ENCODE measurements around the gene ADCY5.

ADCY5 gene

DNA sequence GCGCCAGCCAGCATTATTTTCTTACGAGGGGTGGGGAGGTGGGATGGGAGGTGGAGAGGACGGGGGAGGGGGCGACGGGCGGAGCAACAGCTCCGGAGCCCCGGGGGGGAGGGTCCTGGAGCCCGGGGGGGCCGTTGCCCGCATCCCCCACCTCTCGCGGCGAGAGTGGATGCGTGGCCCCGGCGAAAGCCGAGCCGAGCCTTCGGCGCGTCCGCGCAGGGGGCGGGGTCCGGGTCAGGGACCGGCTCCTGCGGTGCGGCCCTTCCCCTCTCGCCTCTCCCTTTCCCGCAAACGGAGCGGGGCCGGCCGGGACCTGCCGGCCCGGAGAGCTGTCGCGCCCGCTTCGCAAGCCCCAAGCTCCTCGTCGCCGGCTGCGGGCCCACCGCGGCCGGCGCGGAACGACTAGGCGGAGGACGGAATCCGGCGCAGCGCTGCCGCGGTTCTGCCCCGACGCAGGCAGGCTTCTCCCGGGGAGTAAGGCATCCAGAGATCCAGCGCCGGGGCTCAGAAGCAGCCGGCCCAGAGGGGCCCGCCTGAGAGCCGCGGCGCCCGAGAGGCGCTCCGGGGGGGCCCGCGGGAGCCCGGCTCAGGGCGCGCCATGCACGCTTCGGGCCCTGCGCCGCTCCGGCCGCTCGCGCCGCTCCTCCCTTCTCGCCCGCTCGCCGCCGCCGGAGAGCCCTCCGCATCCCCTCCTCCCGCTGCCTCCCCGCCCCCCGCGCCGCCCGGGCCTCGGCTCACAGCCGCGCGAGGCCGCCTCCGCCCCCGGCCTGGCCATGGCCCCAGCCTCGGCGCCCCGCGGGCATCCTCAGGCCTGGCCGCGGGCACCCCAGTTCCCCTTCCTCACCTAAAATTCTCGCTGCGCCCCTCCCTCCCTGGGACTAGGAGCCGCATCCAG, 459 bp upstream of the ADCY5 start:
- Mint-ChIP-seq H3K27ac (no peak overlapping the region), H3K27me3 (peaks cover 72% of the 10 kb centered on the region), H3K4me3 (peak overlapping the region; percentile 53), H3K36me3 (ENCODE audit: low read depth) (no peaks in the 10 kb centered on the region), H3K4me1 (ENCODE audit: low read depth) (no peaks in the 10 kb centered on the region), H3K9me3 (no peaks in the 10 kb centered on the region)
- intact Hi-C loops (cut with micrococcal nuclease), result loop anchor here (5.0 kb wide), 1 partner anchor 108 kb away; no protein-coding TSS in a partner anchor

DNA sequence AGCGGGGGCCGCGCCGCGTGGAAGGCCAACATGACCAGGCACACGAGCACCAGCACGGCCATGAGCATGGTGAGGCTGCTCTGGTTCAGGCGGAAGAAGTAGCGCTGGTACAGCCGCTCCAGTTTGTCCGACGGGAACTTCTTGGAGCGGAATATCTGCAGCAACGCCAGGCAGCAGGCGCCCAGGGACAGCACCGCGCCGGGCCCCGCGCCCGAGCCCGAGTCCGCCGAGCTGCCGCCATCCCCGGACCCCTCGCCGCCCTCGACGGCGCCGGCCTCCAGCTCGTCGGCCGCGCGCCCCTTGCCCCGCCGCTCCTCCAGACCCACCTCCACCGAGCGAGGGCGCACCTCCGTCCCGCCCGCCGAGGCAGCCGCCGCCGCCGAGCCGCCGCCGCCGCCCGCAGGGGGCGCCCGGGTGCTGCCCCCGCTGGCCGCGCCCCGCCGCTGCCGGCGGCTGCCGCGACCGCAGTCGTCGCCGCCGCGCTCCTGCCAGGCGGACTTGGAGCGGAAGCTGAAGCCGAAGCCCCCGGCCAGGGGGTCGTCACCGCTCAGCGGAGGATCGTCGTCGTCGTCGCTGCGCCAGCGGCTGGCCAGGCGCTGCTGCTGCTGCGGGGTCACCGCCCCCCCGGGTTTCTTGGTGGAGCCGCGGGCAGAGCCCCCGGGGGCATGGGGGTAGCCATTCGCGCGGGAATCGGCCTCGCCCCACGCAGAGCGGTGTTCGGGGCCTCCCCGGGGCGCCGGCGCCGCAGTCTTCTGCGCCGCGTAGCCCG, 957 bp downstream of the ADCY5 start:
- Mint-ChIP-seq H3K36me3 (ENCODE audit: low read depth) (no peaks in the 10 kb centered on the region), H3K4me3 (no peak overlapping the region), H3K9me3 (no peaks in the 10 kb centered on the region), H3K27ac (no peak overlapping the region), H3K27me3 (peaks cover 79% of the 10 kb centered on the region), H3K4me1 (ENCODE audit: low read depth) (no peaks in the 10 kb centered on the region)
- intact Hi-C loops (cut with micrococcal nuclease), result loop anchor here (5.0 kb wide), 1 partner anchor 109 kb away; no protein-coding TSS in a partner anchor

DNA sequence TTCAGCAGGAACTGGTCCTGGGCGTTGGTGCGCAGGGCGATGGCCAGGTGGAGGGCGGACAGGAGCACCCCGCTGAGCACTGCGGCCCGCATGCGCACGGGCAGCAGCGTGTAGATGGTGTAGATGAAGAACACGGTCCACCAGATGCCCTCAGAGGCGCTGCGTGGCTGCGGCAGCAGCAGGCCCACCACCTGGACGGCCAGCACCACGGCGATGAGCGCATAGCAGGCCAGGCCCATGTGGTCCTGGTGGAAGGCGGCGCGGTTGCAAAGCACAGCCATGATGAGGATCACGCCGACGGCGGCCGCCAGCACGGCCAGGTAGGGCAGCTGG, 1.5 kb downstream of the ADCY5 start:
- H3K9me3 Mint-ChIP-seq, result no peaks in the 10 kb centered on the region
- no peaks in the 10 kb centered on the region for H3K36me3 Mint-ChIP-seq (ENCODE audit: low read depth)
- intact Hi-C loops (cut with micrococcal nuclease), result loop anchor here (5.0 kb wide), 1 partner anchor 110 kb away; no protein-coding TSS in a partner anchor
- no peak overlapping the region for H3K27ac Mint-ChIP-seq
- peaks cover 80% of the 10 kb centered on the region for H3K27me3 Mint-ChIP-seq
- no peaks in the 10 kb centered on the region for H3K4me1 Mint-ChIP-seq (ENCODE audit: low read depth)
- H3K4me3 Mint-ChIP-seq, result no peak overlapping the region

DNA sequence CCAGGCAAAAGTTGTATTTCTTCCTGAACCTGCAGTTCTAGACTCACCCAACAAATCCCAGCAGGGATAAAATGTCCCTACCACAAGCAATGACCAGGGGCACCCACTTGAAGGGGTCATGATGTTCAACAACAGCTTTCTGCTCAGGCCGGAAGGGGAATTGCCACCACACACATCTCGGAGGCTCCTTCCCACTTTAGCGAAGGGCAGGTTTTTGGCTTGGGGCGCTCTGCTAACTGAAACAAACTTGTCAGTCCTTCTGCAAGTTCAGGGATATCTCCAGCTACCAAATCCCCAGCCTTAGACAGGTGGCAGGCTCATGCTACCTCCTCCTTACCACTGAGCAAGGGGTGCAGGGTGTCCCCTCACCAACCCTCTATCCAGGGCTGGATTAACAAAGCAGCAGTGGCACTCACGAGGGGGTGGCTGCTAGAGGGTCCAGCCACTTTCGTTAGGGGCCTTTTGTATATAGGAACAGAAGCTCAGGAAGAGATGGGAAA, 2.2 kb downstream of the ADCY5 start:
- Mint-ChIP-seq H3K27ac (no peak overlapping the region), H3K4me3 (no peak overlapping the region), H3K9me3 (no peaks in the 10 kb centered on the region), H3K36me3 (ENCODE audit: low read depth) (no peaks in the 10 kb centered on the region), H3K4me1 (ENCODE audit: low read depth) (no peaks in the 10 kb centered on the region), H3K27me3 (peaks cover 77% of the 10 kb centered on the region)
- intact Hi-C loops (cut with micrococcal nuclease), result loop anchor here (5.0 kb wide), 1 partner anchor 111 kb away; no protein-coding TSS in a partner anchor

DNA sequence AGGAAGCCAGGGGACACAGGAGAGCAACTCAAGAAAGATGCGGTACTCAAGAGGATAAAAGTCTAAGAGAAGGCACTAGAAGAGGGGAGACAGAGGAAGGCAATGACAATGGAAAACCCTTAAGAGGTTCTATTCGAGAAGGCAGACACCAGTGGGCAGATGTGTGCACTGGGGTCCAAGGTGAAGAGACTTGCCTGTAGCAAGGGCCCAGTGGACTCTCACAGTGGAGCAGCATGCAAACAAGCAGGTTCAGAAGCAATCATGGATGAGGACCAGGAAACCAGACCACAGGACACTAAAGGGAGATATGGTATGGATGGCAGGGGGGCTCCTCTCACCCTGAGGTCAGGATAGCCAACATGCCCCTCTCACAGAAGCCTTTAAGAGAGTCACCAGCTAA, 2.7 kb downstream of the ADCY5 start:
- intact Hi-C loops (cut with micrococcal nuclease), result loop anchor here (5.0 kb wide), 1 partner anchor 111 kb away; no protein-coding TSS in a partner anchor
- Mint-ChIP-seq H3K9me3 (no peaks in the 10 kb centered on the region), H3K4me1 (ENCODE audit: low read depth) (no peaks in the 10 kb centered on the region), H3K36me3 (ENCODE audit: low read depth) (no peaks in the 10 kb centered on the region), H3K27ac (no peak overlapping the region), H3K27me3 (peaks cover 72% of the 10 kb centered on the region), H3K4me3 (no peak overlapping the region)

DNA sequence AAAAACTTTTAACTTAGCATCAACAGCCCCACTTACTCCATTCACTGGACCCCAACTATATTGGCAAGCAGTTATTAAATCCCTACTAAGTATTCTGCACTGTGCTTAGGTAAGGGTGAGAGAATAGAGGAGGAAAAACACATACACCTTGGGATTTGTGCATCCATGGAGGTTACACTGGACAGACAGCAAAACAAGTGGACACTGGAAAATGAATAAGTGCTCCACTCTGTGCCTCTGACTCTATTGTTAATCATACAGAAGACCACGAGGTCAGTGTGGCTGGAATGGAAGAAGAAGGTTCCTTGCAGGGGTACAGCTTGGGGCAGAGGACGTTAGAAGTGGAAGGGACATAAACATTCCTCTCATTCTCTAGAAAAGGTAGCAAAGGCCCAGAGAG, 3.2 kb downstream of the ADCY5 start:
- peaks cover 68% of the 10 kb centered on the region for H3K27me3 Mint-ChIP-seq
- no peaks in the 10 kb centered on the region for H3K9me3 Mint-ChIP-seq
- no peaks in the 10 kb centered on the region for H3K36me3 Mint-ChIP-seq (ENCODE audit: low read depth)
- H3K4me3 Mint-ChIP-seq, result no peak overlapping the region
- intact Hi-C loops (cut with micrococcal nuclease), result loop anchor here (5.0 kb wide), 1 partner anchor 112 kb away; no protein-coding TSS in a partner anchor
- no peaks in the 10 kb centered on the region for H3K4me1 Mint-ChIP-seq (ENCODE audit: low read depth)
- H3K27ac Mint-ChIP-seq, result no peak overlapping the region

DNA sequence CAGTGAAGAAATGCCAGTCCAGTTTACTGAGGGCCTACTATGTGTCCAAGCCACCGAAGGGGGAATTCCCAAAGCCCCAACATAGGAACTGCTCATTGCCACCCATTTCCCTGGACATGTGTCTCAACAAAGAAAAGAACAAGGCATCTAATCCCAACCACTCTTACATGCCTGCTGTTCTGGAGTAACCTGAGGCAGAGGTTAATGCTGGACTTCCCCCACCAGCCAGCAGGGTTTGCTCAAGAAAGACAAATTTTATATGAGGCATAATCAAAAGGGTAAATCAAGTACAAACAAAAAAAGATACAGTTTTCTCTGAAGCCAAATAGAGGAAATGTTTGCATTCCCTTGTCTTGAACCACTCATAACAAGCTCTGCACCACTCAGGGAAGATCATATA, 4.1 kb downstream of the ADCY5 start:
- intact Hi-C loops (cut with micrococcal nuclease), result loop anchor here (5.0 kb wide), 1 partner anchor 113 kb away; no protein-coding TSS in a partner anchor
- no peaks in the 10 kb centered on the region for H3K4me1 Mint-ChIP-seq (ENCODE audit: low read depth)
- H3K4me3 Mint-ChIP-seq, result no peak overlapping the region
- no peaks in the 10 kb centered on the region for H3K9me3 Mint-ChIP-seq
- no peaks in the 10 kb centered on the region for H3K36me3 Mint-ChIP-seq (ENCODE audit: low read depth)
- H3K27me3 Mint-ChIP-seq, result peaks cover 62% of the 10 kb centered on the region
- no peak overlapping the region for H3K27ac Mint-ChIP-seq

DNA sequence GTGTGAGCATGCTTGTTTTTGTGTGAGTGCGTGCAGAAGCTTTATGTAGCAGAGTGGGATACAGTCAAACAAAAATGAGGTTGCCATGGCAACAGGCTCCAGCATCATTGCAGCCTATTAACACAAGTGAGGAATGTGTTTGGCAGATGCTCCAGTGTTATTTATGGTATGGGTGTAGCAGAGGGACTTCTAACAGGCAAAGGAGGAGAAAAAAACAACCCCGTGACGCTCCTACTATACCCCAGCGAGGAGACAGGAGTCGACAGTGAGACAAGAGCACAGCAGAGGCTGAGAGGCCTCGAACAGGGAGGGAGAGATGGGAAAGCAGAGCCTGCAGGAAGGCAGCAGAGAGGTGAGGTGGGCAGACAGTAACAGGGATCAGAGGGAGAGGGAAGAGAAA, 4.9 kb downstream of the ADCY5 start:
- Mint-ChIP-seq H3K27me3 (peaks cover 61% of the 10 kb centered on the region), H3K36me3 (ENCODE audit: low read depth) (no peaks in the 10 kb centered on the region), H3K9me3 (no peaks in the 10 kb centered on the region), H3K4me1 (ENCODE audit: low read depth) (no peaks in the 10 kb centered on the region), H3K4me3 (no peak overlapping the region), H3K27ac (no peak overlapping the region)
- intact Hi-C loops (cut with micrococcal nuclease), result no loop called here

DNA sequence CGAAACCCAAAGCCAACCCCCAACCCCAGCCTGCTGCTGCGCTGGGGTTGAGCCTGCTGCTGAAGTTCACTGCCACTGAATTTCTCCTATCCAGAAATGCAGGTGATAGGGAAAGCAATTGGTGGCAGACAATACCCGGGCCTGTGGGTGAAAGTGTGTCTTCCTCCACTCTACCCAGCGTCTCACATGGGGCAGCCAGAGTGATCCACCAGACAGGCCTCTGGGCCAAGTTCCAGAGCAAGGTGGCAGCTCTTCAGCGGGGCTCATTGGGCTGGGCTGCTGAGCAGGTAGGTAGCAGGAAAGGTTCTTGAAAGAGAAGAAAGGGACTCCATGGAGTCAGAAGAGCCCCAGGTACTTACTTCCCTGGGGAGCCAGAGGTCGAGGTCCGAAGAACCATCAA, 6.0 kb downstream of the ADCY5 start:
- Mint-ChIP-seq H3K27me3 (peaks cover 57% of the 10 kb centered on the region), H3K36me3 (ENCODE audit: low read depth) (no peaks in the 10 kb centered on the region), H3K4me3 (no peak overlapping the region), H3K27ac (no peak overlapping the region), H3K4me1 (ENCODE audit: low read depth) (no peaks in the 10 kb centered on the region), H3K9me3 (no peaks in the 10 kb centered on the region)
- intact Hi-C loops (cut with micrococcal nuclease), result no loop called here

DNA sequence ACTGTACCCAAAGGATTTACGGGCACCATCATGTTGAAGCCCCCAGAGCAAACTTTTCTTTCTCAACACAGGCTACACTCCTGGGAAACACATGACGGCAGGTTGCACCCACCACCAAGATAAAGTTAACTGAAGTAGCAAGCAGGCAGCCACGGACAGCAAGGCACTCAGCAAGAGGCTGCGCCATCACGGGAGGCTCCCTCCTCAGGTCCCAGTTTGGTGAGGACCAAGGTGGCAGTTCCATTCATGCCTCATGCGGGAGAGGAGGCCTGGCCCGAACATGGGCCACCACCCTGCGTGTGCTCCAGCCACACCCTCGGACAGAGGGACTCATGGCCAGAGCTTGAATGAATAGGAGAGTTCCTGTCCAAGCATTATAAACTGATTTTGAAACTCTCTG, 6.8 kb downstream of the ADCY5 start:
- Mint-ChIP-seq H3K27me3 (peaks cover 51% of the 10 kb centered on the region), H3K4me3 (no peak overlapping the region), H3K36me3 (ENCODE audit: low read depth) (no peaks in the 10 kb centered on the region), H3K27ac (no peak overlapping the region), H3K4me1 (ENCODE audit: low read depth) (no peaks in the 10 kb centered on the region), H3K9me3 (no peaks in the 10 kb centered on the region)
- intact Hi-C loops (cut with micrococcal nuclease), result no loop called here

DNA sequence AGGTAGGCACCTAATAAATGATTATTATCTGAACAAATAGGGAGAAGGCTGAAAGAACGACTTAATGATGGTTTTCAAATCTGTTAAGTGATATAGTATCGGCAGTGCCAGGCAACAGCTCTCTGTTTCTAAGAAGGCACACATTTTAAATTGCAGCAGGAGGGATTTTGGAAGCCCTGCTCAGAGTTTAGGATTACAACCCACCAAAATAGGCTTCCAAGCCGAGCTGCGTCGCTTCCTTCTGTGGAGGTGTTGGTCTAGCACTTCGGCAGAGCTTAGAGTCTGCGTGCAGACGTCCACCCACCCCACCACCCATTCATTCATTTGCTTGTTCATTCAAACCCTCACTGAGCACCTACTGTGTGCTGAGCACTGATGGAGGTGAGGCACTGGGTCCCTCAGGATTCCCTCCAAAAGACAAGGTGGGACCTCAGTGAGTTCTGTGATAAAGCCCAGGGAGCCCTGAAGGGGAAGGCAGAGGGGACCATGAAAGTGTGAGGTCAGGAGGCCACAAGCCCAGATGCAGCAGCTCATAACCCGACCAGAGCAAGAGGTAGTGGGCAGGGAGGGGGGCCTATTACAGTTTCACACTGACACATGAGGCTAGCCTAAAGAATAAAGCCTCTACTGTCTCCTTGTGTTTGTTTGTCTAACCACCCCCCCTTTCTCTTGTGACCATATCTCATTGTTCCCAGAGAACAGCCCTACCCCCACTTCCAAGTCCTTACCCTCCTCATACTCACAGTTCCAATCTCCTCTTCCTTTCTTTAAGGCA, 8.9 kb downstream of the ADCY5 start:
- intact Hi-C loops (cut with micrococcal nuclease), result no loop called here
- Mint-ChIP-seq H3K27ac (no peak overlapping the region), H3K4me3 (no peak overlapping the region), H3K27me3 (peaks cover 30% of the 10 kb centered on the region), H3K4me1 (ENCODE audit: low read depth) (no peaks in the 10 kb centered on the region), H3K36me3 (ENCODE audit: low read depth) (no peaks in the 10 kb centered on the region), H3K9me3 (no peaks in the 10 kb centered on the region)

DNA sequence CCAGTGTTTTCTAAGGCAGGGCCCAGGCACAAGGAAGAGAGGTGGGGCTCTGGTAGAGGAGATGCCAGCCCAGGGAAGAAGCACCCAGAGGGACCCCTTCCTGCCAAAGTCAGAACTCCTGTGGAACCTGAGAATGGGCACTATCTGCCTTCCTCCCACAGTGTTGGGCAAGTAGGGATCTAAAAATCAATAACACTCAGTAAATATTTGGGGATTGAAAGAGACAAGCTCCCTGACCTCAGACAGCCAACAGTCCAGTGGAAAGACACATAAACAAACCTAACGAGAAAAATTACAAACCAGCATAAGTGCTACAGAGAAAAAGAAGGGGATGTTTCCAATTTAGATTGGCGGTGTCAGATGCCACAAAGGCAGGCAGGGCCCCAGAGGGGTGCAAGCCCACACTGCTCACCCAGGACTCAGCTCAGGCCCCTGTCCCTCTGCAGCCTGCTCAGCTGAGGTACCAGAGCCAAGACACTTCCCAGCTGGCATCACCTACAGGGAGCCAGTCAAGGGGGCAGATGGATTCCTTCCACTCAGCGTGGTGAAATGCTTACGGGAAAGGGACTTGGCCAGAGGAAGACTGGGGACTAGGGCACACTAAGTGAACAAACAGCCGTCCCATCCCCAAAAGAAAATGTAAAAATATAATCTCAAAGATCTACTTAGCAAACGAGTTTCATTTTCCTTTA, 15.9 kb downstream of the ADCY5 start:
- H3K4me1 Mint-ChIP-seq (ENCODE audit: low read depth), result no peaks in the 10 kb centered on the region
- intact Hi-C loops (cut with micrococcal nuclease), result no loop called here
- H3K4me3 Mint-ChIP-seq, result no peak overlapping the region
- no peak overlapping the region for H3K27ac Mint-ChIP-seq
- peaks cover 10% of the 10 kb centered on the region for H3K27me3 Mint-ChIP-seq
- H3K36me3 Mint-ChIP-seq (ENCODE audit: low read depth), result no peaks in the 10 kb centered on the region
- no peaks in the 10 kb centered on the region for H3K9me3 Mint-ChIP-seq

DNA sequence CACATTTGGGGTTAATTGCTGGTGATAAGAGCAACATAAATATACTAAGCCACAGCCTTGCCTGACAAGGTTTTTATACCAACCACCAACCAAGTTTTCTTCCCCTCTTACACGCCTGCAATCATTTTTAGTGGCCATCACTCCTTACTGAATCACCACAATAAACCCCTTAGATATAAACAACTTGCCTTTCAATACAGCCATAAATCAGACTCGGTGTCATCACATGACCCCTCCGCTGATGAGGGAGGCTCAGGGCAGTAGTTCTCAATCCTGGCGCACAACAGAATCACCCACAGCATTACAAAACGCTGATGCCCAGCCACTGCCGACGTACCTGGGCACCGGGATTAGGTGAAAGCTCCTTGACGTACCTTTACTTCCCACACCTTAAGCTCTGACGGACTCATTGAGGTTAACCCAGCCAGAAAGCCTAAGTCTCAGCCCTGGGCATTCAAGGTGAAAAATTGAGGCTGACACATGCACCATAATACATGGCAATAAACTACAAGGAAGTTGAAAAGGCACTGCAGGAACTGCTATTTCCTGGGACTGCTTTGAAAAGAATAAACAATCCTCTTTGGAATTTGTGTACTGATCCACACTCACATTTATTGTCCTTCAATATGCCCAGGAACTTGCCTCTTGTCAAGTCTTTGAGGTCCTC, 17.1 kb downstream of the ADCY5 start:
- intact Hi-C loops (cut with micrococcal nuclease), result no loop called here
- no peaks in the 10 kb centered on the region for H3K4me1 Mint-ChIP-seq (ENCODE audit: low read depth)
- H3K27me3 Mint-ChIP-seq, result peaks cover 13% of the 10 kb centered on the region
- H3K27ac Mint-ChIP-seq, result no peak overlapping the region
- H3K4me3 Mint-ChIP-seq, result no peak overlapping the region
- no peaks in the 10 kb centered on the region for H3K9me3 Mint-ChIP-seq
- H3K36me3 Mint-ChIP-seq (ENCODE audit: low read depth), result no peaks in the 10 kb centered on the region
